Measurements from ENCODE around the gene AAGAB.

DNA sequence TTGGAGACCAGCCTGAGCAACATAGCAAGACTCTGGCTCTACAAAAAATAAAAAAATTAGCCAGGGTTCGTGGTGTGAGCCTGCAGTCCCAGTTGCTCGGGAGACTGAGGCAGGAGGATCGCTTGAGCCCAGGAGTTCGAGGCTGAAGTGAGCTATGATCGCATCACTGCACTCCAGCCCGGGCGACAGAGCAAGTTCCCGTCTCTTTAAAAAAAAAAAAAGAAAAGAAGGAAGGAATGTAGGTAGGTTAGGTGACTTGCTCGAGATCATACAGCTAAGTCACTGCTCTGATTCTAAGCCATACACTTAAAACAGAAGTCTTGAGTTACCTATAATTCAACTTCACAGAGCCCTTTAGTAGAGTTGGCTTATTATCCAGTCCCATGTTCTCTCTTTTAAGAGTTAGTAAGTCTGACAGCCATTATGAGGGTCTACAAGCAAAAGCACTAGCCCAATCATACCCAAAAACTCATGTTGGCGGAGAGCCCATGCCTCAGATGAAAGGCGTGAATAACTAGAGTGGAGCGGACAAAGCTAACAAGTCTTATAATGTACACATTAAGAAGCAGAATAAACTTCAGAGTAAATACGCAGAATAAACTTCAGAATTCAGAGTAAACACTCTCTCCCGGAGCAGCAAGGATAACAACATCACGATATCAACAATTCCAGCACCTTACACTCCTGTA, 768 bp downstream of the AAGAB start:
- TF ChIP-seq CTCF (IDR thresholded peaks at IDR 0.05) (no peak), EP300 (IDR thresholded peaks at IDR 0.05) (no peak), POLR2A (IDR thresholded peaks at IDR 0.05) (no peak)
